Measurements from ENCODE around the gene TRIM14.

The TRIM14 gene

DNA sequence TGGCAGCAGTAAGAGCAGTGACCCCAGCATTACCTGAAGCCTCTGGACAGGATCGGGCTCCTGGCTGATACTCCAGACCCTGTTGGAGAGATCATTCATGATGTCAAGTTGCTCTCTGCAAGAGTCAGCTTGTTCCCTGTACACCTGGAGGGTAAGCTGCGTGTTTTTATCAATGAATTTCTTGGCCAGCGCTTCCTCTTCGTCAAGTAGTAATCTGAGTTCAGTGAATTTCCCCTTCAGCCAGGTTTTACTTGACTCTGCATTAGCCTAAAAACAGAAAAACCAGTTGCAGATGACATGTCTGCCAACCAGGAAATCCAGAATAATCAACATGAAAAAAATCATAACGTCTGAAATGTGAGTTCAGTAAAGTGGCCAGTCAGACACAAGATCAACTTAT is 19.1 kb downstream of the TRIM14 start:
- peaks cover 9% of the 10 kb centered on the region for H3K27me3 Mint-ChIP-seq (ENCODE audit: low read depth, poor library complexity)
- no peaks in the 10 kb centered on the region for H3K9me3 Mint-ChIP-seq
- H3K4me3 Mint-ChIP-seq, result no peak overlapping the region
- H3K27ac Mint-ChIP-seq, result no peak overlapping the region
- no peak for TF ChIP-seq CTCF (IDR thresholded peaks at IDR 0.05)
- no peaks in the 10 kb centered on the region for H3K36me3 Mint-ChIP-seq (ENCODE audit: low read depth)
- peaks cover 8% of the 10 kb centered on the region for H3K4me1 Mint-ChIP-seq
- no peak for DNase-seq

DNA sequence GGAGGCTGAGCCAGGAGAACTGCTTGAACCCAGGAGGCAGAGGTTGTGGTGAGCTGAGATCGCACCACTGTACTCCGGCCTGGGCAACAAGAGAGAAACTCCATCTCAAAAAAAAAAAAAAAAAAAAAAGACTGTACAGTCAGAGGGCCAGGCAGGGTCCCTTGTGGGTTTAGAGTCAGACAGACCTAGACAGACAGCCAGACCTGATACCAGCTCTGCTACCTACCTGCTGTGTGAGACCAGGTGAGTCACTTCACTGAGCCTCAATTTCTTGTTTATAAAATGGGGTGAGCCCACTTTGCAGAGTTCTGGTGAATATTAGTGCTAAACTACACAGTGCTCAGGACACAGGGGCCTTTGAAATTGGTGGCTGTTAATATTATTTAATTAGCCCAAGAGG is 19.7 kb downstream of the TRIM14 start:
- H3K4me3 Mint-ChIP-seq, result no peak overlapping the region
- no peaks in the 10 kb centered on the region for H3K36me3 Mint-ChIP-seq (ENCODE audit: low read depth)
- no peak overlapping the region for H3K27ac Mint-ChIP-seq
- peaks cover 9% of the 10 kb centered on the region for H3K27me3 Mint-ChIP-seq (ENCODE audit: low read depth, poor library complexity)
- no peak for DNase-seq
- no peak for TF ChIP-seq CTCF (IDR thresholded peaks at IDR 0.05)
- peaks cover 8% of the 10 kb centered on the region for H3K4me1 Mint-ChIP-seq
- no peaks in the 10 kb centered on the region for H3K9me3 Mint-ChIP-seq

- TF ChIP-seq CTCF (IDR thresholded peaks at IDR 0.05), result no peak
- DNase-seq, result no peak
- Mint-ChIP-seq H3K36me3 (ENCODE audit: low read depth) (no peaks in the 10 kb centered on the region), H3K9me3 (no peaks in the 10 kb centered on the region), H3K4me3 (no peak overlapping the region), H3K27ac (no peak overlapping the region), H3K4me1 (peaks cover 9% of the 10 kb centered on the region), H3K27me3 (ENCODE audit: low read depth, poor library complexity) (peaks cover 15% of the 10 kb centered on the region)
Measured at GRCh38 chr9:98097836-98098235, 21.2 kb downstream of the TRIM14 start.

GRCh38 chr9:98096091-98096490 is 22.9 kb downstream of the TRIM14 start:
- DNase-seq, result no peak
- Mint-ChIP-seq H3K4me3 (no peak overlapping the region), H3K4me1 (peaks cover 11% of the 10 kb centered on the region), H3K36me3 (ENCODE audit: low read depth) (no peaks in the 10 kb centered on the region), H3K27me3 (ENCODE audit: low read depth, poor library complexity) (peaks cover 21% of the 10 kb centered on the region), H3K27ac (no peak overlapping the region), H3K9me3 (no peaks in the 10 kb centered on the region)
- no peak for TF ChIP-seq CTCF (IDR thresholded peaks at IDR 0.05)

- DNase-seq, result no peak
- Mint-ChIP-seq H3K9me3 (no peaks in the 10 kb centered on the region), H3K27me3 (ENCODE audit: low read depth, poor library complexity) (peaks cover 21% of the 10 kb centered on the region), H3K36me3 (ENCODE audit: low read depth) (no peaks in the 10 kb centered on the region), H3K27ac (no peak overlapping the region), H3K4me3 (no peak overlapping the region), H3K4me1 (peaks cover 11% of the 10 kb centered on the region)
- no peak for TF ChIP-seq CTCF (IDR thresholded peaks at IDR 0.05)
Measured at GRCh38 chr9:98095401-98095800, 23.6 kb downstream of the TRIM14 start.

- Mint-ChIP-seq H3K27me3 (ENCODE audit: low read depth, poor library complexity) (peaks cover 26% of the 10 kb centered on the region), H3K4me1 (peaks cover 11% of the 10 kb centered on the region), H3K27ac (no peak overlapping the region), H3K9me3 (no peaks in the 10 kb centered on the region), H3K36me3 (ENCODE audit: low read depth) (no peaks in the 10 kb centered on the region), H3K4me3 (no peak overlapping the region)
- TF ChIP-seq CTCF (IDR thresholded peaks at IDR 0.05), result no peak
- DNase-seq, result no peak
Measured at GRCh38 chr9:98094851-98095250, 24.2 kb downstream of the TRIM14 start.
